Neural cell (in vitro differentiated cells): Measurements from ENCODE around the gene KRT10. TPM values are rescaled to one million over a fixed set of nuclear protein-coding genes. Genes with fewer than 3 reads are reported as not detected.
"Not testable (repeated sequence)": the region's sequence is repeated elsewhere in the genome, so short reads cannot be mapped to it uniquely, and the experiment has no call there.

Source experiments
- H2AFZ ChIP-seq: fragments of 200-600, 300-800 bp; sonication (generic), shearing (Covaris generic); 2 replicates; pipeline ENCODE4 v1.6.0; 2014; ENCODE audit warnings: low read depth, mild to moderate bottlenecking, antibody characterized with exemption, low read length, moderate library complexity
- H3F3A ChIP-seq: fragments of 200-600 bp; shearing (Covaris generic); 2 replicates; pipeline ENCODE4 v1.6.1; 2016; ENCODE audit warnings: mild to moderate bottlenecking, moderate library complexity, mixed read lengths, antibody characterized with exemption, low read length; ENCODE audit not compliant: insufficient read depth, poor library complexity, severe bottlenecking
- H3K27ac ChIP-seq: fragments of 200-600, 300-800 bp; sonication (generic), shearing (Covaris generic); 2 replicates; pipeline ENCODE4 v1.5.1; 2014; ENCODE audit warnings: mild to moderate bottlenecking, low read length, moderate library complexity
- H3K27me3 ChIP-seq: fragments of 300-800, 200-600 bp; sonication (generic), shearing (Covaris generic); 2 replicates; pipeline ENCODE4 v1.6.0; 2014; ENCODE audit warnings: mild to moderate bottlenecking, low read depth, low read length, moderate library complexity; ENCODE audit not compliant: insufficient read depth
- H3K36me3 ChIP-seq: fragments of 300-800, 200-600 bp; sonication (generic), shearing (Covaris generic); 2 replicates; pipeline ENCODE4 v1.5.1; 2014; ENCODE audit warnings: mild to moderate bottlenecking, antibody characterized with exemption, low read length, moderate library complexity; ENCODE audit not compliant: insufficient read depth
- H3K4me2 ChIP-seq: fragments of 300-800, 200-600 bp; sonication (generic), shearing (Covaris generic); 2 replicates; pipeline ENCODE4 v1.6.0; 2014; ENCODE audit warnings: mild to moderate bottlenecking, low read length
- H3K4me3 ChIP-seq: fragments of 300-800, 200-600 bp; sonication (generic), shearing (Covaris generic); 2 replicates; pipeline ENCODE4 v1.5.1; 2014; ENCODE audit warnings: mild to moderate bottlenecking, low read length, moderate library complexity
- H3K79me2 ChIP-seq: fragments of 200-600 bp; shearing (Covaris generic); replicated peaks from 2 replicates; pipeline ENCODE4 v1.6.0; 2014; ENCODE audit warnings: mild to moderate bottlenecking, low read length, moderate library complexity; ENCODE audit not compliant: insufficient read depth
- H3K9ac ChIP-seq: fragments of 300-800, 200-600 bp; sonication (generic), shearing (Covaris generic); 2 replicates; pipeline ENCODE4 v1.6.1; 2016; ENCODE audit warnings: mild to moderate bottlenecking, low read length, mixed read lengths
- H3K9me2 ChIP-seq: fragments of 200-600 bp; shearing (Covaris generic); 2 replicates; pipeline ENCODE4 v1.6.1; 2016; ENCODE audit warnings: mild to moderate bottlenecking, low read length, mixed read lengths; ENCODE audit not compliant: insufficient read depth
- H3K9me3 ChIP-seq: fragments of 200-600, 300-800 bp; sonication (generic), shearing (Covaris generic); 2 replicates; pipeline ENCODE4 v1.6.1; 2016; ENCODE audit warnings: mild to moderate bottlenecking, mixed run types, low read length, moderate library complexity, mixed read lengths
- H4K20me1 ChIP-seq: fragments of 200-600 bp; shearing (Covaris generic); 2 replicates; pipeline ENCODE4 v1.6.1; 2016; ENCODE audit warnings: mild to moderate bottlenecking, mixed run types; ENCODE audit not compliant: insufficient read depth
- CTCF ChIP-seq: fragments of 450-650 bp; IDR thresholded peaks from 2 replicates; pipeline ENCODE4 v1.5.1; 2014; ENCODE audit warnings: antibody characterized with exemption, mild to moderate bottlenecking, moderate library complexity; ENCODE audit not compliant: poor library complexity, severe bottlenecking
- EP300 ChIP-seq: fragments of 450-650 bp; conservative IDR thresholded peaks from 2 replicates; pipeline ENCODE4 v1.6.1; 2014; ENCODE audit warnings: antibody characterized with exemption, mild to moderate bottlenecking, moderate library complexity; ENCODE audit not compliant: poor library complexity, severe bottlenecking
- EZH2 ChIP-seq: fragments of 200-600, 300-800 bp; shearing (Covaris generic), sonication (generic); IDR thresholded peaks from 2 replicates; pipeline ENCODE4 v1.6.1; 2014; ENCODE audit warnings: antibody characterized with exemption, low read length, borderline replicate concordance, mild to moderate bottlenecking; ENCODE audit not compliant: insufficient read depth, poor library complexity, severe bottlenecking
- MXI1 ChIP-seq: fragments of 450-650 bp; conservative IDR thresholded peaks from 2 replicates; pipeline ENCODE4 v1.6.1; 2014; ENCODE audit warnings: antibody characterized with exemption, mild to moderate bottlenecking; ENCODE audit not compliant: poor library complexity, severe bottlenecking
- POLR2AphosphoS5 ChIP-seq: IDR thresholded peaks from 2 replicates; pipeline ENCODE4 v1.6.1; 2012
- RAD21 ChIP-seq: fragments of 450-650 bp; conservative IDR thresholded peaks from 2 replicates; pipeline ENCODE4 v1.6.1; 2014; ENCODE audit warnings: antibody characterized with exemption, mild to moderate bottlenecking, moderate library complexity
- REST ChIP-seq: IDR thresholded peaks from 2 replicates; pipeline ENCODE4 v1.6.1; 2012; ENCODE audit warnings: borderline replicate concordance
- SMC3 ChIP-seq: fragments of 450-650 bp; conservative IDR thresholded peaks from 2 replicates; pipeline ENCODE4 v1.6.1; 2014; ENCODE audit warnings: antibody characterized with exemption, mild to moderate bottlenecking, moderate library complexity; ENCODE audit not compliant: poor library complexity
- TAF1 ChIP-seq: IDR thresholded peaks from 2 replicates; pipeline ENCODE4 v1.6.1; 2012; ENCODE audit warnings: low read depth
- polyA plus RNA-seq: library from polyadenylated mRNA; depleted of rRNA; stranded (reverse); fragments of >200 nt; gene quantifications from 2 replicates; pipeline ENCODE4 v1.2.3, GENCODE V29; 2014

Gene KRT10
- polyA plus RNA-seq, 1 donor from 2014 or later, result 54.2 TPM

- H3K79me2 ChIP-seq, result peaks cover 6% of the 10 kb centered on the region
- H3K9me3 ChIP-seq, result no peaks in the 10 kb centered on the region
- no peak overlapping the region for H3K4me2 ChIP-seq
- no peaks in the 10 kb centered on the region for H3F3A ChIP-seq
- no peaks in the 10 kb centered on the region for H4K20me1 ChIP-seq
- no peaks in the 10 kb centered on the region for H3K36me3 ChIP-seq
- no peak overlapping the region for H3K9ac ChIP-seq
- H2AFZ ChIP-seq, result no peak overlapping the region
- H3K27ac ChIP-seq, result no peak overlapping the region
- TF ChIP-seq CTCF, result no peak
- TF ChIP-seq MXI1, result no peak
- no peak for TF ChIP-seq SMC3
- TF ChIP-seq RAD21, result no peak
- TF ChIP-seq POLR2AphosphoS5, result no peak
- TF ChIP-seq EP300, result no peak
- TF ChIP-seq EZH2, result no peak
- TF ChIP-seq TAF1, result no peak
- TF ChIP-seq REST, result no peak
- no peaks in the 10 kb centered on the region for H3K9me2 ChIP-seq
- H3K27me3 ChIP-seq, result peaks cover 6% of the 10 kb centered on the region
- H3K4me3 ChIP-seq, result no peak overlapping the region
Observed at GRCh38 chr17:40816569-40816968, 5.8 kb downstream of the KRT10 start.

GRCh38 chr17:40815381-40815780 is 7.0 kb downstream of the KRT10 start:
- no peak overlapping the region for H2AFZ ChIP-seq
- no peaks in the 10 kb centered on the region for H4K20me1 ChIP-seq
- no peak overlapping the region for H3K4me2 ChIP-seq
- H3F3A ChIP-seq, result no peaks in the 10 kb centered on the region
- no peak overlapping the region for H3K9ac ChIP-seq
- no peaks in the 10 kb centered on the region for H3K9me2 ChIP-seq
- no peaks in the 10 kb centered on the region for H3K36me3 ChIP-seq
- H3K27me3 ChIP-seq, result peaks cover 17% of the 10 kb centered on the region
- peaks cover 6% of the 10 kb centered on the region for H3K79me2 ChIP-seq
- TF ChIP-seq RAD21, result no peak
- TF ChIP-seq REST, result no peak
- TF ChIP-seq EZH2, result no peak
- TF ChIP-seq EP300, result no peak
- TF ChIP-seq TAF1, result no peak
- TF ChIP-seq POLR2AphosphoS5, result no peak
- no peak for TF ChIP-seq SMC3
- no peak for TF ChIP-seq MXI1
- TF ChIP-seq CTCF, result no peak
- H3K9me3 ChIP-seq, result no peaks in the 10 kb centered on the region
- H3K27ac ChIP-seq, result no peak overlapping the region
- H3K4me3 ChIP-seq, result no peak overlapping the region

GRCh38 chr17:40814657-40815056 is 7.8 kb downstream of the KRT10 start:
- H3K9me3 ChIP-seq, H3K4me2 ChIP-seq: not testable (repeated sequence)
- peaks cover 25% of the 10 kb centered on the region for H3K27me3 ChIP-seq

More at GRCh38 chr17:40814657-40815056, 7.8 kb downstream of the KRT10 start:
- not testable (repeated sequence) for H3K9me2 ChIP-seq, H4K20me1 ChIP-seq, H3K27ac ChIP-seq, H3K36me3 ChIP-seq, H3K9ac ChIP-seq, H3F3A ChIP-seq, H2AFZ ChIP-seq, H3K79me2 ChIP-seq, H3K4me3 ChIP-seq
